T-helper 22 cell (primary cell): ENCODE results near the gene FOXP4.

Experiments
- DNase-seq: peaks from one replicate; pipeline ENCODE4 v3.0.0-alpha.2; 2020; ENCODE audit warnings: low read depth

Gene FOXP4, protein sequence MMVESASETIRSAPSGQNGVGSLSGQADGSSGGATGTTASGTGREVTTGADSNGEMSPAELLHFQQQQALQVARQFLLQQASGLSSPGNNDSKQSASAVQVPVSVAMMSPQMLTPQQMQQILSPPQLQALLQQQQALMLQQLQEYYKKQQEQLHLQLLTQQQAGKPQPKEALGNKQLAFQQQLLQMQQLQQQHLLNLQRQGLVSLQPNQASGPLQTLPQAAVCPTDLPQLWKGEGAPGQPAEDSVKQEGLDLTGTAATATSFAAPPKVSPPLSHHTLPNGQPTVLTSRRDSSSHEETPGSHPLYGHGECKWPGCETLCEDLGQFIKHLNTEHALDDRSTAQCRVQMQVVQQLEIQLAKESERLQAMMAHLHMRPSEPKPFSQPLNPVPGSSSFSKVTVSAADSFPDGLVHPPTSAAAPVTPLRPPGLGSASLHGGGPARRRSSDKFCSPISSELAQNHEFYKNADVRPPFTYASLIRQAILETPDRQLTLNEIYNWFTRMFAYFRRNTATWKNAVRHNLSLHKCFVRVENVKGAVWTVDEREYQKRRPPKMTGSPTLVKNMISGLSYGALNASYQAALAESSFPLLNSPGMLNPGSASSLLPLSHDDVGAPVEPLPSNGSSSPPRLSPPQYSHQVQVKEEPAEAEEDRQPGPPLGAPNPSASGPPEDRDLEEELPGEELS

DNA sequence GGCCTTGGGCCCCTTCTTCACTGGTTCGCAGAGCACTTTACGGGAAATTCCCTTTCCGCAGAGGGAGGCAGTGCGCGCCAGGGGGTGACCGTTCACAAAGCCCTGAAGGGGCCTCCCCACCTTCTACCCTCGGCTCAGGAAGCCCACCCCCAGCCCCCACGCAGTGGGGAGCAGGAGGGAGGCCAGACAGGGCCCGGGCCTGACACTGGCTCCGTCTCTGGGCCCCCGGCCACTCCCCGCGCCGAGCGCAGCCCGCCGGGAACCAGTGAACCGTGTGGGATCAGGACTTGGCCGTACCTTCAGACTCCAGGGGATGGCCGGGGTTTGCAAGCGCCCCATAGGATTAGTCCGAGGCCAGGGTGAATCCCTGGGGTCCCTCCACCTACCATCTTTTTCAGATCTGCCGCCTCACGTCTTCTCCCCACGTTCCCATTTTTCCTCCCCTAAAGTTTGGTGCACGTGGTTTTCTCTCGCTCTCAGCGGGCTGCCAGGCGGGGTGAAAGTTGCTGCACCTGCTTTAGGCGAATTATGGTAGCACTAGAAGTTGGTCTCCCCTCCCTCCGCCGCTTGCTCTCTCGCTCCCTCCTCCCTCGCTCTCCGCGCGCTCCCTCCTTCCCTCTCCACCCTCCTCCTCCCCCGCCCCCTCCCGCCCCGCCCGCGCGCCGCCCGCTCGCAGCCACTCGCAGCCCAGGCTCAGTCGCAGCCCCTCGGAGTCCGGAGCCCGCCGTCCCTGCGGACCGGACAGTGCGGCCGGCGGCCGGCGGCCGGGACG is at the start of gene FOXP4:
FOXP4 (plus strand) TSS at position 679 of the 772 bp plus-strand sequence. CDS start 19,380 bp downstream, outside the sequence.
- DNase-seq = peak; percentile 72

GRCh38 chr6:41497573-41497972 is 48.6 kb upstream of the FOXP4 start:
- no peak for DNase-seq

- no peak for DNase-seq
Measured at GRCh38 chr6:41497994-41498393, 48.2 kb upstream of the FOXP4 start.

DNA sequence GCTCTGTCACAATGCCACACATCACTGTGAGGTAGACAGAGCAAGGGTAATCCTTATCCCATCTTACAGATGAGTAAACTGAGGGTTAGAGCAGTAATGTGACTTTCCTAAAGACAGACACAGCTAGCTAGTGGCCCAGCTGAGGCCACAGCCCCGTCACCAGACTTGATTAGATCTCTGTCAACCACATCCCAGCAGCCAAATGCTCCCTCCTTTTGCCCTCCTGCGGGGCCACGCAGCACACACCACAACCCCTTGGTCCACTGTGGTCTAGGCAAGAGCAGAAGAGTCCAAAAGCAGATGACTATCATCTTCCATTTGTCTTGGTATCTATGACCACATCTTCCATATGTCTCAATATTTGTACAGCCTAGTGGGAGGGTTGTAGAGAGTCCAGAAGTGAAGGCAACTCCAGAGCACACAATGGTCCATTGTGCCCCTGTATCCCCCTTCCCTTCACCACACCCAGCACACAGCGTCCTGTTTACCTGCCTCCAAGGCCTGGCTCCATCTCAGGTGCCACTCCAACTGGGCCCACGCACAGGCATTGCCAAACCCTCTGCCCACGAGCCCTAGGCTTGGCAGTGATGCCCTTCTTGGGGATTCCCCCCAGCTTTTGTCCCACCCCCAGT is 47.1 kb upstream of the FOXP4 start:
- no peak for DNase-seq

- DNase-seq = no peak
Measured at GRCh38 chr6:41500561-41500960, 45.6 kb upstream of the FOXP4 start.

- no peak for DNase-seq
Measured at GRCh38 chr6:41502566-41502916, 43.6 kb upstream of the FOXP4 start.

DNA sequence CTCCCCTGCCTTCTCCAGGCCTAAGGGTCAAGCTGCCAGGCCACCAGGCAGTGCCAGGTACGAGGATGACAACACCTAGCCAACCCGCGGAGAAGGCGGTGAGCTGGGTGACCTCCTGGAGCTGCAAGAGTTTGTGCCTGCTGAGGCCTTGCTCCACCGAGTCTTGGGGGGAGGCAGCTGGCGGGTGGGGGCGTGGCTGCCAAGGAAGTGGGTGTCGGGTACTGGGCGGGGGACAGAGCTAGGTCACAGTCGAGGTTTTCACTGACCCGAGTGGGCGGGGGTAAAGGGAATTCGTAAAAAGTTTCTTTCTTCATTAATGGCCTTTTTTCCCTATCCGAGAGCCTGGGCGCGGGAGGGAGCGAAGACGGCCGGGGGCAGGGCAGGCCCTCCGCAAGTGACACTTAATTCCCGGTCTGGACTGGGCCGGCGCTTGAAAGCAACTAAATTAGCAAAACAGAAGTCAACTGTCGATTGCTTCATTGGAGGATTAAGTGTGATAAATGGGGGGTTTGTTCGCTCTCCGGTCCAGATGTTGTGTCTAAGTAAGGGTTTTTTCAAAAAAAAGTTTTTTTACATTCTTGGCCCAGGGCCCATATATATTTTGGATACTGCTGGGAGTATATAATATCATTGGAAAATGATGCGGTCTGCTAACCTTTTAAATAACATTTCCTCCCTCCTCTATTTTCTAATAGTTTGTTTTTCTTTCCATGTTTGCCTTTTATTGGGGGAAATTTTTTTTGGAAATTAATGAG is 43.1 kb upstream of the FOXP4 start:
- no peak for DNase-seq

DNA sequence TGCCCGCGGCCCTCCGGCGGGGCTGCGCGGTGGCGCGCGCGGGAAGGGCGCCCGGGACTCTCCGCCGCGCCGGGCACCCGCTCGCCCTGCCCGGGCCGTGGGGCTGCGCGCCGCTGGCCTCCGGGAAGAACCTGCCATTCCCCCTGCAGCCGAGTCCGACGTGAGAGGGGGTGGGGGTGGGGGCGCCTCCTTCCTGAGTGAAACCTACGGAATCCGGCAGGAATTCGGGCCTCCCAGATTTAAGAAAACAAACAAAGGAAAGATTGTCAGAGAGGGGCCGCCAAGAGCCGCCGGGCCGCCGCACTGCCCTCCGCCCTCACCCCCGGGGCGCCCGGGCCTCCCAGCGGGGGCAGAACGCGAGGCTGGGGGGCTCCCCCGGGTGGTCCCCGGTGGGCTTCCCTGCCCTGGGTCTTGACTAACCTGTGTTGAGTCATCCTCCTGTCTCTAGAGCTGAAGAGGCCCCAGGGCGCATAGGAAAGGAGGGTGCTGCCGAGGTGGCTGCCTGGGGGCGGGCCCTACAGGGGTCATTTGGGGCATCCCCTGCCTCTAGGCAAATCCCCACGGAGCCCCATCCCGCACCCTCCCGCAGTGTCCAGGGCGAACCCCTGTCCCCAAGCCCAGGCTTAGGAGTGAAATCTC is 42.2 kb upstream of the FOXP4 start:
- DNase-seq = no peak

DNA sequence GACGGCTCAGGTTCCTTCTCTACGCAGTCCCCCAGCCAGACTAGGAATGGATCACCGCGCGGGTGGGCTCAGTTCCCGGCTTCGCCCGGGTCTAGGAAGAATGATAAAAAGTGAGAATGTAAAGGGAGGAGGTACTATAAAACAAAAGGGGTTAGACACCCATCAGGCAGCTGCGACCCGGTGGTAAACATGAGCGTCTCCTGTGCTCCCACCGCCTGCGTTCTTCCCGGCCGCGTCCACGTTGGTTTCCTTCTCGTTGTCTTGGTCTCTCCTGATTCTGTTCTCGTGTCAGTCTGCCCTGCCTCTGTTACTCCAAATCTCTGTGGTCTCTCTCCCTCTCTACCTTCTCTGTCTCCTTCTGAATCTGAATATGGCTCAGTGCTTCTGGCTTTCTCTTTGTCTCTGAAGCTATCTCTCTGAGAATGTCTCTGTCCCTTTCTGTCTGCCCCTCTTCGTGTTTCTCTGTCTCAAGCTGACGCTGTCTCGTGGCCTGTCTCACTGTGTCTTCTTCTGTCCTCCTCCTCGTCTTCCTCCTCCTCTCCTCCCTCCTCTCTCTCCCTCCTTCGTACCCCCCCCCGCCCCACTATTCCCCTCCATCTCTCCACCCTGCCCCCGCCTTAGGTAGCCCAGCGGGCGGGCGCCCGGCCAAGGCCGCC is 41.6 kb upstream of the FOXP4 start:
- no peak for DNase-seq

GRCh38 chr6:41505122-41506049 is 40.8 kb upstream of the FOXP4 start:
- DNase-seq = no peak

- no peak for DNase-seq
Measured at GRCh38 chr6:41508479-41508878, 37.7 kb upstream of the FOXP4 start.

DNA sequence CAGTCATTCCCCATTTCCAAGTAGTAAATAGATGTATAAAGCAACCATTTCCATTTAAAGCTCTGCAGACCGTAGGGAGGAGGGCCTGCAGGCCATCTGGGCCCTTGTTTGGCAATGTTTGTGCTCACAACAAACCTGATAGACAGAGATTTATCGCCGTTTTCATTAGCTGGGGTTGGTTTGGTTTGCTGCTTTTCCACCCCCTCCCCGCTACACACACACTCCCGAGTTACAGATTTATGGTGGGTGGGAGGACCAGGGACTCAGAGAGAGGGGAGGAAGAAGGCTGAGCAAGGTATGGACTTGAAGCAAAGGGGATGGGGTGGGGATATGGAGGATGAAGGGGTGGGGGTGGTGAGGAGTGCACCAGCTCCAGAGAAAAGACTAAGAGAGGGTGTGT is 36.6 kb upstream of the FOXP4 start:
- DNase-seq = no peak

GRCh38 chr6:41511443-41512060 is 34.6 kb upstream of the FOXP4 start:
- DNase-seq = no peak

DNA sequence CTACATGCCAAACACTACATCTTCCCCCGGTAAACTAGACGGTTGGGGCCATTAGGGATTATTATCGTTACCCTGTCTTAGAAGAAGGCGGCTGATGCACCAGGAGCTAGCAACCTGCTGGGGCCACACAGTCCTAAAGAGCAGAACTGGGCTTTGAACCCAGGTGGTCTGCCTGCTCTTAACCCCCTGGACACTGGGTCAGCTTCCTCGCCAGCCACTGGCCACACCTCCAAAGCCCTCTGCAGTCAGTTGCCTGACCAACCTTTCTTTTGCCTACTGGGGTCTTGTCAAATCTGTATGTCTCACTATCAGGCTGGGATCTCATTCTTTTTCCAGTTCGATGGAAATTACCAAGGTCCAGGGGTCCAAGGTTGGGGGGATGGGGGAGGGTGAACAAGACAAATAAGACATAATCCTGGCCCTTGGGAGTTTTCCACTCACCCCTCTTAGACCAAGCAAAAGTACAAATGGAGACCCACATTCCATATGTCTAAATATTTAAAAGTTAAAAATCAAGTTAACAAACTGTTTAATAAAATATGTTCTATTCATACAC is 34.0 kb upstream of the FOXP4 start:
- no peak for DNase-seq

DNA sequence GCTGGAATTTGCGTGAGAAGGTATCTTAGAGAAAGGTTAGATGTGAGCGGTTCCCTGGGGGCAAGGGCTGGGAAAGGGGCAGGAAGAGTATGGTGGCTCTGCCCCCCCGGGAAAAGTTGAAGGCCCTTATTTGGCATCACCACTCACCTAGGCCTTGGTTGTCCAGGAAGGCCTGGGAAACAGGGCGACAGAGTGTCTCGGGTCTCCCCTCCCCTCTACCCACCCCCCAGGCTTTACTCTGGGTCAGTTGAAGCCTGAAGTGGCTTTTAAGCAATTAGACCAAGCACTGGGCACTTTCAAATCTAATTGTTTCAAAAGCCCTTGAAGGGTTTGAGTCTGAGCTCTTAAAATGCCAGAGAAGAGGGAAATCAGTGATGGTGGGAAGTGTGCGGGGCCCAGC is 30.2 kb upstream of the FOXP4 start:
- no peak for DNase-seq

DNA sequence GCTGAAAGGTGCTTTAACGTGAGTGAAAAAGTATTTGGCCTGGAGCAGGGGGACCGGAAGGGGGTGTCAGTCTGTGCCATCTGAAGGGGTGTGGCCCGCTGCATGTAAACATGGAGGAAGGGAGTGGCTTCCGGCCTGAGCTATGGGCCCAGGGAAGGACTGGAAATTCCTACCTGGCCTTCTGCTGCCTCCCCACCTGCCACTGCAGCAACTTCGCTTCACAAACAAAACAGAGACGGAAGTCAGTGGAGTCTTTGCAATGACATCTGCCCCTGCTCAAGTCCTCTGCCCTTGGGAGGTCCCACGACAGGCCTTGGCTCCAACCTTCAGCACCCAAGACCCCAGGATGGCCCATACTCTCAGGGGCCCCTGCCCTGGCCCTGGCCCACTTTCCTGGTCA is 28.1 kb upstream of the FOXP4 start:
- no peak for DNase-seq

DNA sequence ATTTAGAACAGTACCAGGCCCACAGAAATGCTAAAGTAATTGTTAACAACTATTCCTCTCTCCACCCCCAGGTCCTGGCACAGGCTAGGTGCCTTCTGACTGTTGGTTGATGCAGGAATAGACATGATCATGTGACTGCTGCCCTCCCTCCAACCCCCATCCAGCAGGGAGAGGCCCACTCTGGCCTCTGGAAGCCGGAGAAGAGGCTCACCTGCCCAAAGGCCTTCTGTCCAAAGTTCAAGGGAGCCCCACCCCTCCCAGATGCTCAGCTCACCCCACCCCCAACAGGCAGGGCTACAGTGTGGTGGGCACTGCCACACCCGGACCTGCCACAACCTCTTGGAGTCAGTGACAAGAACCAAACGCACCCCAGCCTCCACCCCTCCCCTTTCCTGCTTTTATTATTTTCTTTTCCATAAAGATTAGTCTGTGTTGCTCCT is 26.9 kb upstream of the FOXP4 start:
- no peak for DNase-seq
